ENCODE results near the gene TMPRSS11D. TPM values are rescaled to one million over a fixed set of nuclear protein-coding genes. Genes with fewer than 3 reads are reported as not detected.

The TMPRSS11D gene
- total RNA-seq, 1 donor from 2014 or later = not detected

- intact Hi-C loops (cut with DNase I) = no loop called here
- no peak for ATAC-seq
These were observed 8.5 kb upstream of the TMPRSS11D start for GRCh38 chr4:67892253-67892652.

DNA sequence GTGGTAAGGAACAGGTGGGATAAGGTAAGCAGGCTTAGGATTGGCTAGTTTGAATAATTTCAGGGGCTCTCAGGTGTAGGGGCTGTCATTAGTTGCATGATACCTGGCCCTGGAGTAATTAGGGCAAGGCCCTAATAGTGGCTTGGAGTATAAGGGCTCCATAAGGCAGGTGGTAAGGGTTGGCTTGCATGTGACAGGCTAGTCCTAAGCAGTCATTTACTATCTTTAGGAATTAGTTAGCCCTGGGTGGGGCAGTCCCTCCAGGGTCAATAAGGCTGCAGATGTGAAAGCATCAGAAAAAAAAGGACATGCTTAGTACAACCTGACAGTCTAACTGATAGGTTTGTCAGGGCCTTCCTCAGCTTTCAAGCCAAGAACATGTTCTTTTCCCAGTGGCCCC lies 7.8 kb upstream of the TMPRSS11D start:
- intact Hi-C loops (cut with DNase I) = no loop called here
- ATAC-seq (no peak), DNase-seq (ENCODE audit: missing footprints) (no peak)

More at GRCh38 chr4:67892253-67892652, 8.5 kb upstream of the TMPRSS11D start:
- no peak for DNase-seq (ENCODE audit: missing footprints)

GRCh38 chr4:67886281-67886680 lies 2.5 kb upstream of the TMPRSS11D start:
- DNase-seq (ENCODE audit: missing footprints) = no peak
- ATAC-seq = no peak
- intact Hi-C loops (cut with DNase I) = no loop called here

- ATAC-seq (no peak), DNase-seq (ENCODE audit: missing footprints) (no peak)
- intact Hi-C loops (cut with DNase I) = no loop called here
These were observed 2.0 kb upstream of the TMPRSS11D start for GRCh38 chr4:67885762-67886161.

- intact Hi-C loops (cut with DNase I) = no loop called here
- ATAC-seq (no peak), DNase-seq (ENCODE audit: missing footprints) (no peak)
These were observed 899 bp upstream of the TMPRSS11D start for GRCh38 chr4:67884701-67885100.

- intact Hi-C loops (cut with DNase I) = no loop called here
- DNase-seq (ENCODE audit: missing footprints) (no peak), ATAC-seq (no peak)
These were observed 344 bp downstream of the TMPRSS11D start for GRCh38 chr4:67883458-67883857.

DNA sequence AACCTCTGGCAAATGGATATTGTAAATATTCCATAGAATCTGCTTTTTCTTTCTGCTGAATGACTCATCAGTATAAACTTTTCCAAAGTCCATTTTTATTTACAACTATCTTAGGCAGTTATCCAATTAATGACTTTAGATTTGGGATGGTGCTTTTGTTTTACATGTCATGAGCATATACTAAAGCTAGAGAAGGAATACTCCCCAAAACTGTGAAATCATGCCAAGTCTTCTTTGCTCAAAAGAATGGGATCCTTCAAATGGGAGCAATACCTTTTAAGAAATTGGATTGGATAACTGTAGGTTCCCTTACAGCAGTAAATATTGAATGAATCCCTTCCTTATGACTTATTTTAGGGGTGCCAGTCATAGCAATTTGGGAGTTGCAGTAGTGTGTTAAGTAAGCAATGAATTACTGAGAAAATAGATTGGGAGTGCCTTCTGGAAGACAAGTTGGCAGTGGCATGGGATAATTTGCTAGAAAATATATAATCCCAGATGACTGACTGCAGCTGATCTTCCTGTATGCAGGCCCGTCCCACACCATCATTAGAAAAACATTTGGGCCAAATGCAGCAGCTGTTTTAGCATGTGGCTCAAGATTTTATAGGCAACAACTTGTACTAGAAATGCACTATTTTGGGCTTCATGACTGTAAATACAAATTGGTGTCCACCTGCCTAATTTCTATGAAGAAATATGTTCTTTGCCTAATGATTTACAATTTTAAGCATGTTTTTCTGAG lies 2.8 kb downstream of the TMPRSS11D start:
- ATAC-seq (no peak), DNase-seq (ENCODE audit: missing footprints) (no peak)
- intact Hi-C loops (cut with DNase I) = no loop called here

GRCh38 chr4:67879486-67879885 lies 4.3 kb downstream of the TMPRSS11D start:
- DNase-seq (ENCODE audit: missing footprints) (no peak), ATAC-seq (no peak)
- intact Hi-C loops (cut with DNase I) = no loop called here

GRCh38 chr4:67877086-67877485 lies 6.7 kb downstream of the TMPRSS11D start:
- DNase-seq (ENCODE audit: missing footprints) (no peak), ATAC-seq (no peak)
- intact Hi-C loops (cut with DNase I) = no loop called here

DNA sequence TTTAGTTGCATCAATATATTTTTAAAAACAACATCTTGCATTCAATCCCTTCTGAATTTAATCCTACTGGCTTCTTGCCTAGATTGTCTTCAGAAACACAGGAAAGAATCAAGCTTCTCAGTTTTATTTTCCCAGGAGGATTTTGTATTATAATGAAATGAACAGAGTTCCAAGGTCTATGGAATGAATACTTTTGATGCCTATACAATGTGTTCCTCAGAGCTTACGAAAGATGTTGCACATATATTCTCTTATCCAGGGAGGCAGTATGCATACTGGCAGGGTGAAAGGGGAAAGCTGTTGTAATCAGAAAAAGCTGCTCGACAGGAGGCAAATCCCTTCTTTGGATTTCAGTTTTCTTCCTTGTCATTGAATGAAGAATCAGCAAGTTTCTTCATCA lies 8.8 kb downstream of the TMPRSS11D start:
- ATAC-seq = no peak
- intact Hi-C loops (cut with DNase I) = no loop called here

DNA sequence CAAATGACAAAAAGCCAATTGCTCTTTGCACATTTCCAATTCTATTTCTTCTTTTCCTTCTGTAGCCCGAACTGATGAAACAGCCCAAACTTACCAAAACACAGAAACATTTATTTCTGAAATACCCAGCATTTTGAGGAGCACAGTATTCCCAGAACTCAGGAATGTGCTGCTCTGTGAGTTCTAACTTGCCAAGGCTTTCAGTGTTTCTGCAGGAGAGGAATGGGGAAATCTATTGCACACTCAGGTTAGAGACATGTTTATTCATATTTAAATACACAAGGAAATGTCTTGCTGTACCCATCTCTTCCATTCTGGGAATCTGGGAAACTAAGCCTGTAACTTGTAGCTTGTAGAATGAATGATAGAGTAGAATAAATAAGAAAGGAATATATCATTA lies 10.7 kb downstream of the TMPRSS11D start:
- intact Hi-C loops (cut with DNase I) = no loop called here

More for the DNA sequence above, 8.8 kb downstream of the TMPRSS11D start:
- DNase-seq (ENCODE audit: missing footprints) = no peak

DNA sequence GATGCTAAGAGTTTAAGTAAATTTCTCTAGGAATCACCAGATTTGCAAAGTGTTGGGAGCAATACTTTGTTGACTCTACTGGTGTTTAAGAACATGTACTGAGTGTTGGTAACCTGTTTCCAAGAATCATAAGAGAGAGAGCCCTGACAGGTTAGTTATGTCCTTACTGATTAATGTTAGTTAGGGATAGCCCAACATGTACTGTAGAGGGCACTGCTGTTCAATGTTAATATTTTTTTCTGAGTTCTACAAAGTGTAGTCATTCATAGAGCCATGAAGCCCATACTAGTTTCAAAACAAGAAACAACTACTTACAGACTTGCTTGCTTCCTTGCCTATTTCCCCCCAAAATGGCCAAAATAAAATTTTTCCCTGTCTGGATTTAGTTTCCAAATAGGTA lies 11.9 kb downstream of the TMPRSS11D start:
- ATAC-seq = no peak
- intact Hi-C loops (cut with DNase I) = no loop called here

More for the DNA sequence above, 10.7 kb downstream of the TMPRSS11D start:
- ATAC-seq (no peak), DNase-seq (ENCODE audit: missing footprints) (no peak)

DNA sequence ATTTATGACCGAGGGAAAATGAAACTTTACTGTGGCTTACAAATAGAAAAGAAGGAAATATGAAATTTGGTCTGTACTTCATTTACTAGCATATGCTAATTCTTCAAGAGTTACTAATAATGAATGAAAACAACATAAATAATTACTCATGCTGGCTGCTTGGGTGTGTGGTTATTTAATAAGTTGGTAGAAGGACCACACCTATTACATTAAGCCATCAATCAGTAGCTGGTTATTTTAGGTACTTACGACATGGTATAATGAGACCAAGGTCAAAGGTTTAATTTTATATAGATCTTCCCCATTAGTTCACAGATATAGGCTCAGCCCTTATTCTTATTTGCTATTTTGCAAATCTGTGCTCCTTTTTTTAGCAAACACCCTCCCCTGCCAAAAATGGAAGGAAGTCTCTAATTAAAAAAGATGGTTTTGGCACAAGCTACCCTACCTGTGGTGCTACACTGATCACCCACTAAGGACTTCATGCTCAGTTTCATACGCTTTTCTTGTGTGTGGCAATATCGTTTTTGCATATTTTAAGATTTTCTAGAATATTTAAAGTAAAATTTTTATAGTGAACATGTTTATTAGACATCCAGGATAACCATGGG lies 14.1 kb downstream of the TMPRSS11D start:
- intact Hi-C loops (cut with DNase I) = no loop called here
- no peak for ATAC-seq
- no peak for DNase-seq (ENCODE audit: missing footprints)

More for the DNA sequence above, 11.9 kb downstream of the TMPRSS11D start:
- DNase-seq (ENCODE audit: missing footprints) = no peak

GRCh38 chr4:67861513-67861912 lies 22.3 kb downstream of the TMPRSS11D start:
- intact Hi-C loops (cut with DNase I) = no loop called here
- DNase-seq (ENCODE audit: missing footprints) (no peak), ATAC-seq (no peak)

DNA sequence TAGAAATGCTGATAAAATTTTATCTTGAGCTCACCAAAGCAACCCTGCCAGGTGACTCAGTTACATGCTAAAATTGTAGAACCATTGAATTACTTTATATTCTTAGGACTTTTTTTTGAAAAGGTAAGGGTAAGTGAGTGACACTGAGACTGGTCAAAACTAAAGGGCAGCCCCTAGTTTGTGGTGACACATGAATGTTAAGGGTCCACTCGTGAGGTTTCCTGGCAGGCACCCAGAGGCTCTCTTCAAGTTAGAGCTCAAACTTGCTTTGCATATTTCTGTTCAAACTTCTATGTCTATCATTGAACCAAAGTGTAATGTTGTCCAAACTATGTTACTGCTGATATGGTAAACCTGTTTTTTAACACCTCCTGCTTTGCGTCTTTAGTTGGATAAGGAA lies 30.5 kb downstream of the TMPRSS11D start:
- ATAC-seq = no peak
- intact Hi-C loops (cut with DNase I) = no loop called here

GRCh38 chr4:67820903-67821302 lies 62.9 kb downstream of the TMPRSS11D start:
- ATAC-seq (no peak), DNase-seq (ENCODE audit: missing footprints) (no peak)
- intact Hi-C loops (cut with DNase I) = no loop called here

More for the DNA sequence above, 30.5 kb downstream of the TMPRSS11D start:
- DNase-seq (ENCODE audit: missing footprints) = no peak

DNA sequence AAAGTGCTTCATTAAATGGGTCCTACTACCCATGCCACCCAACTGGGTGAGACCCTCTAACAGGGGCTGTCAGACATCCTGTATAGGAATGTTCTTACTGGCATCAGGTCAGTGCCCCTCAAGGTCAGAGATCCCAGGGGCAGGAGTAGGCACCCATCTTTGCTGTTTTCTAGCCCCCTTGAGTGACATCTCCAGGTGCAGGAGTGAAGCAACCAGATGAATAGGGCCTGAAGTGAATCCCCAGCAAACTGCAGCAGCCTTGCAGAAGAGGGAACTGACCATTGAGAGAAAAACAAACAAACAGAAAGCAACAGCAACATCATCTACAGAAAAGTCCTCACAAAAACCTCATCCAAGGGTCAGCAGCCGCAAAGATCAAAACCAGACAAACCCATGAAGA lies 73.8 kb downstream of the TMPRSS11D start:
- intact Hi-C loops (cut with DNase I) = no loop called here
- no peak for DNase-seq (ENCODE audit: missing footprints)
- ATAC-seq = no peak

GRCh38 chr4:67809502-67809901 lies 74.3 kb downstream of the TMPRSS11D start:
- intact Hi-C loops (cut with DNase I) = no loop called here
- ATAC-seq (no peak), DNase-seq (ENCODE audit: missing footprints) (no peak)

GRCh38 chr4:67796810-67797209 lies 87.0 kb downstream of the TMPRSS11D start:
- intact Hi-C loops (cut with DNase I) = no loop called here
- ATAC-seq (no peak), DNase-seq (ENCODE audit: missing footprints) (no peak)

DNA sequence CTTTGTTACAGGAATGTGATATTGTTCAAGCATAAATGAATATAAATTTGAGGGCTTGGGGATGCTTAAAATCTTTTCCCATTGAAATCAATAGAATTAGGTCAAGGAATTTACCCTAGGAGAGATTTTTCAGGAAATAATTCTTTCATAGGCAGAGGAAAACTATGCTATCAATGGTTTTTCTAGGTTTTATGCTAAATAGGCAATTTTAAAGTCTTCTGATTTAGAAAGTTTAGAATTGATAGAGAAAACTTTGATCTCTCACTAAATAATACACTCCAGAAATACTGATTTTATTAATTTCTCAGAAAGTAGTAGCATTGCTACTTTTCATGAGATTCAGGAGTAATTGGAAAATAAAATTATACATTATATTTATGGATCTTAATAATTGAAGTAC lies 93.1 kb downstream of the TMPRSS11D start:
- intact Hi-C loops (cut with DNase I) = no loop called here
- DNase-seq (ENCODE audit: missing footprints) = no peak
- ATAC-seq = no peak

DNA sequence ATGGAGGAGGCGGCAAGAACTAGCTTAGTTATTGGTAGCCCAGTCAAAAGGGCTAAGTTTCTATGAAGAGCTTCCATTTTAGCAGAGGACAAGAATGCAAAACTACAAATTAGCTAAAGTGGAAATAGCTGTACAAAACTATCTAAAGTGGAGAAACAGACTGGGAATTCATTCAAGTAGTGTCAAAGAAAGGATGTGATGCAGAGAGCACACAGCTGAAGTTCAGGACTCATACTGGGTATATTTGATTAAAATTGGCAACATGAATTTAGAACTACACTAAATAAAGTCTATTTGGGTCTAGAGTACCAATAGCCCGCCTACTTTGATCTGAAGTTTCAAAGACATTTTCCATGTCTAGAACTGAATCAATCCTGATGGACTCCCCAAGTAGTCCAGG lies 96.5 kb downstream of the TMPRSS11D start:
- DNase-seq (ENCODE audit: missing footprints) (no peak), ATAC-seq (no peak)
- intact Hi-C loops (cut with DNase I) = no loop called here

Data from Right ventricle myocardium inferior (tissue), 1 donor.